HFF-Myc (cell line): ENCODE measurements around the gene ATP11A.

ENCODE experiments used
- DNase-seq: peaks from one replicate; pipeline ENCODE4 v3.0.0-alpha.2; 2011; ENCODE audit warnings: low read depth; ENCODE audit errors: extremely low read depth
- H3K4me3 ChIP-seq: replicated peaks from 2 replicates; pipeline ENCODE4 v1.5.1; 2011; ENCODE audit warnings: low read depth, mild to moderate bottlenecking, control low read depth, low read length
- TF ChIP-seq, protein P1 (sequence below): IDR thresholded peaks from 2 replicates; pipeline ENCODE4 v1.5.1; 2012; ENCODE audit warnings: mild to moderate bottlenecking, low read depth, low read length, control low read depth; ENCODE audit errors: missing control alignments

Gene ATP11A

DNA sequence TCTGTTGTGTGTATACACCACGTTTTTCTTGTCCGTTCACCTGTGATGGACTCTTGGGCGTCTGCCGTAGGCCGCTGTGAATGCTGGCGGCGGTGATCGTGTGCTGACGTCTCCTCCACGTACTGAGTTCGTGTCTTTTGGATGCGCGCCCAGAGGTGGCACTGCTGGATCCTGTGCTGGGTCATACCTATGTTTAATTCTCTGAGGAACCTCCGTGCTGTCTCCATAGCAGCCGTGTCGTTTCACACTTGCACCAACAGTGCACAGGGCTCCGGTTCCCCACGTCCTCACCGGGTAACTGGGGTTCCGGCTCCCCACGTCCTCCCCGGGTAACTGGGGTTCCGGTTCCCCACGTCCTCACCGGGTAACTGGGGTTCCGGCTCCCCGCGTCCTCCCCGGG, 56.2 kb downstream of the ATP11A start:
- no peak overlapping the region for H3K4me3 ChIP-seq
- TF ChIP-seq, protein P1, sequence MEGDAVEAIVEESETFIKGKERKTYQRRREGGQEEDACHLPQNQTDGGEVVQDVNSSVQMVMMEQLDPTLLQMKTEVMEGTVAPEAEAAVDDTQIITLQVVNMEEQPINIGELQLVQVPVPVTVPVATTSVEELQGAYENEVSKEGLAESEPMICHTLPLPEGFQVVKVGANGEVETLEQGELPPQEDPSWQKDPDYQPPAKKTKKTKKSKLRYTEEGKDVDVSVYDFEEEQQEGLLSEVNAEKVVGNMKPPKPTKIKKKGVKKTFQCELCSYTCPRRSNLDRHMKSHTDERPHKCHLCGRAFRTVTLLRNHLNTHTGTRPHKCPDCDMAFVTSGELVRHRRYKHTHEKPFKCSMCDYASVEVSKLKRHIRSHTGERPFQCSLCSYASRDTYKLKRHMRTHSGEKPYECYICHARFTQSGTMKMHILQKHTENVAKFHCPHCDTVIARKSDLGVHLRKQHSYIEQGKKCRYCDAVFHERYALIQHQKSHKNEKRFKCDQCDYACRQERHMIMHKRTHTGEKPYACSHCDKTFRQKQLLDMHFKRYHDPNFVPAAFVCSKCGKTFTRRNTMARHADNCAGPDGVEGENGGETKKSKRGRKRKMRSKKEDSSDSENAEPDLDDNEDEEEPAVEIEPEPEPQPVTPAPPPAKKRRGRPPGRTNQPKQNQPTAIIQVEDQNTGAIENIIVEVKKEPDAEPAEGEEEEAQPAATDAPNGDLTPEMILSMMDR: no peak
- no peak for DNase-seq

GRCh38 chr13:112747256-112747655, 57.4 kb downstream of the ATP11A start:
- no peak for DNase-seq
- TF ChIP-seq, protein P1: no peak
- H3K4me3 ChIP-seq: no peak overlapping the region

DNA sequence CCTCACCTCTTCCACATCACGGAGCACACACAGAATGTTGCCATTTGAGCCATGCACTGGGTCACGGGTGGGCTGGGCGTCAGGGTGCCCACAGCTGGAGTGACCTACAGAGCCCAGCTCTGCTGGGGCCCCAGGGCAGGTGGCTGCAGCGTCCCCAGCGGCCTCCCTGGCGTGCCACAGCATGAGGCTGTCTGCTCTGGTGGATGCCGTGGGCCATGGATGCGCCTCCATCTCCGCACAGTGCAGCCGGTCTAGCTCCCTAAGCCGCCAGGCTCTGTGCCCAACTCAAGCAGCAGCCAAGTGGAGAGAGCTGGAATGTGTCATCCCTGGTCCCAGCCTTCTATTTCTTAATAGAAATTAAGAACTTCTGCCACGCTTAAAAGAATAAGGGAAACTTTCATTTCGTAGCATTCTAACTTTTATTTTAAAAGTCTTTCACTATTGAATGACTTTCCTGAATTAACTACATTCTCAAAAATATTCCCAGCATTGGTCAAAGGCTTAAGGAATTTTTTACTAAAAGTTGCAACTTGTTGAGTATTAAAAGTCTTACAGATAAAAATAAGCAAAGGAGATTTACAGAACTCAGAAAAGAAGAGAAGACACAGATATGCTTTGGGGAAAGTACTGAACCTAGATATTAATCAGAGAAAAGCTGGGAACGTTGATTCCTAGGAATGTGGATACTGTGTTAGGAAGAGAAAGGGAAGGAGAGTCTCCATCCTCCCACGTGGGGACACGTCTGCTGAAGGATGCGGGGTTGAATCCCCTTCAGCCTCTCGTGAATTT, 59.3 kb downstream of the ATP11A start:
- DNase-seq: no peak
- TF ChIP-seq, protein P1: no peak

DNA sequence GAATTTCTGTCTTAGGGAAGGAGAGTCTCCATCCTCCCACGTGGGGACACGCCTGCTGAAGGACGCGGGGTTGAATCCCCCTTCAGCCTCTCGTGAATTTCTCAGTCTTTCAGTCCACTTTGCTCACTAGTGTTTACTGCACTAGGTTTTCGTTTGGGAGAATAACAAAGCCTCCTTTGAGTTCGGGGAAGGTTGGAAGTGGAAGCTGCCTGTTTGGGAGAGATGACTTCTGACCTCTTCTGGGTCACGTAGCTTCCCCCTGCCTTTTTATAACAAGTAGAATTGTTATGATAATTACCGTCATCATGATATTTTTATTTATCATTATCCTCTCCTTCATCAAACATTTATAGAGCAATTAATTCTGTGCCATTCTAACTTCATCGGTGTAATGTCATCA, 60.7 kb downstream of the ATP11A start:
- no peak overlapping the region for H3K4me3 ChIP-seq
- TF ChIP-seq, protein P1: no peak
- no peak for DNase-seq

More for the DNA sequence above, 59.3 kb downstream of the ATP11A start:
- no peak overlapping the region for H3K4me3 ChIP-seq

GRCh38 chr13:112751617-112752016, 61.8 kb downstream of the ATP11A start:
- TF ChIP-seq, protein P1: no peak
- H3K4me3 ChIP-seq: no peak overlapping the region
- DNase-seq: no peak

- no peak overlapping the region for H3K4me3 ChIP-seq
- no peak for DNase-seq
- TF ChIP-seq, protein P1: no peak
Measured at GRCh38 chr13:112752211-112752610, 62.4 kb downstream of the ATP11A start.
